ENCODE measurements around the gene SPSB4. TPM values are rescaled to one million over a fixed set of nuclear protein-coding genes. Genes with fewer than 3 reads are reported as not detected.

The SPSB4 gene
- total RNA-seq, 1 donor from 2014 or later = 2.2 TPM

GRCh38 chr3:141127344-141128125 lies 76.4 kb downstream of the SPSB4 start:
- no peak overlapping the region for H2AFZ ChIP-seq (ENCODE audit: low read depth, low read length)
- H3K27me3 ChIP-seq (ENCODE audit: insufficient read depth, low read length) = peaks cover 3% of the 10 kb centered on the region
- peaks cover 26% of the 10 kb centered on the region for H3K27me3 Mint-ChIP-seq (ENCODE audit: low read depth, unreplicated experiment)
- H3K4me2 ChIP-seq (ENCODE audit: low read length) = no peak overlapping the region
- H3K4me1 ChIP-seq (ENCODE audit: insufficient read depth, low read length) = no peaks in the 10 kb centered on the region
- H3K4me3 Mint-ChIP-seq (ENCODE audit: unreplicated experiment) = no peak overlapping the region
- peaks cover 4% of the 10 kb centered on the region for H3K36me3 Mint-ChIP-seq (ENCODE audit: low read depth, unreplicated experiment)
- H4K20me1 ChIP-seq (ENCODE audit: insufficient read depth, low read length) = no peaks in the 10 kb centered on the region
- H3K4me3 ChIP-seq (ENCODE audit: insufficient read depth, low read depth, low read length) = no peak overlapping the region
- FAIRE-seq (no peak), DNase-seq (ENCODE audit: low read depth) (no peak)
- TF ChIP-seq EZH2 (IDR thresholded peaks at IDR 0.05; ENCODE audit: insufficient read depth, low read length) (no peak), CTCF (IDR thresholded peaks at IDR 0.05; ENCODE audit: insufficient read depth, low read depth, low read length) (no peak)
- H3K27ac Mint-ChIP-seq (ENCODE audit: unreplicated experiment) = no peak overlapping the region
- peaks cover 3% of the 10 kb centered on the region for H3K4me1 Mint-ChIP-seq (ENCODE audit: low read depth, unreplicated experiment)
- no peaks in the 10 kb centered on the region for H3K36me3 ChIP-seq (ENCODE audit: insufficient read depth, low read length)
- no peaks in the 10 kb centered on the region for H3K79me2 ChIP-seq (ENCODE audit: insufficient read depth, low read length)
- H3K9me3 ChIP-seq (ENCODE audit: insufficient read depth, low read depth, low read length) = no peaks in the 10 kb centered on the region
- peaks cover 6% of the 10 kb centered on the region for H3K9me3 Mint-ChIP-seq (ENCODE audit: unreplicated experiment)
- no peak overlapping the region for H3K27ac ChIP-seq (ENCODE audit: low read depth, low read length)
- H3K9ac ChIP-seq (ENCODE audit: low read length) = no peak overlapping the region

GRCh38 chr3:141128126-141128777 lies 77.1 kb downstream of the SPSB4 start:
- peaks cover 6% of the 10 kb centered on the region for H3K9me3 Mint-ChIP-seq (ENCODE audit: unreplicated experiment)
- FAIRE-seq = no peak
- no peak overlapping the region for H3K27ac Mint-ChIP-seq (ENCODE audit: unreplicated experiment)
- no peak for DNase-seq (ENCODE audit: low read depth)
- H3K4me3 Mint-ChIP-seq (ENCODE audit: unreplicated experiment) = no peak overlapping the region
- H3K27me3 Mint-ChIP-seq (ENCODE audit: low read depth, unreplicated experiment) = peaks cover 21% of the 10 kb centered on the region
- Histone ChIP-seq H3K4me2 (ENCODE audit: low read length) (no peak overlapping the region), H2AFZ (ENCODE audit: low read depth, low read length) (no peak overlapping the region), H3K4me3 (ENCODE audit: insufficient read depth, low read depth, low read length) (no peak overlapping the region), H3K4me1 (ENCODE audit: insufficient read depth, low read length) (no peaks in the 10 kb centered on the region), H4K20me1 (ENCODE audit: insufficient read depth, low read length) (no peaks in the 10 kb centered on the region), H3K27me3 (ENCODE audit: insufficient read depth, low read length) (peaks cover 3% of the 10 kb centered on the region), H3K79me2 (ENCODE audit: insufficient read depth, low read length) (no peaks in the 10 kb centered on the region), H3K9me3 (ENCODE audit: insufficient read depth, low read depth, low read length) (no peaks in the 10 kb centered on the region), H3K9ac (ENCODE audit: low read length) (no peak overlapping the region), H3K36me3 (ENCODE audit: insufficient read depth, low read length) (no peaks in the 10 kb centered on the region), H3K27ac (ENCODE audit: low read depth, low read length) (no peak overlapping the region)
- TF ChIP-seq EZH2 (IDR thresholded peaks at IDR 0.05; ENCODE audit: insufficient read depth, low read length) (no peak), CTCF (IDR thresholded peaks at IDR 0.05; ENCODE audit: insufficient read depth, low read depth, low read length) (no peak)
- H3K36me3 Mint-ChIP-seq (ENCODE audit: low read depth, unreplicated experiment) = peaks cover 4% of the 10 kb centered on the region
- H3K4me1 Mint-ChIP-seq (ENCODE audit: low read depth, unreplicated experiment) = no peaks in the 10 kb centered on the region

GRCh38 chr3:141129049-141129448 lies 77.9 kb downstream of the SPSB4 start:
- Mint-ChIP-seq H3K4me3 (ENCODE audit: unreplicated experiment) (no peak overlapping the region), H3K4me1 (ENCODE audit: low read depth, unreplicated experiment) (no peaks in the 10 kb centered on the region), H3K27me3 (ENCODE audit: low read depth, unreplicated experiment) (peaks cover 16% of the 10 kb centered on the region), H3K27ac (ENCODE audit: unreplicated experiment) (no peak overlapping the region), H3K9me3 (ENCODE audit: unreplicated experiment) (peaks cover 6% of the 10 kb centered on the region), H3K36me3 (ENCODE audit: low read depth, unreplicated experiment) (peaks cover 4% of the 10 kb centered on the region)
- no peak for FAIRE-seq
- Histone ChIP-seq H2AFZ (ENCODE audit: low read depth, low read length) (no peak overlapping the region), H3K4me3 (ENCODE audit: insufficient read depth, low read depth, low read length) (no peak overlapping the region), H4K20me1 (ENCODE audit: insufficient read depth, low read length) (no peaks in the 10 kb centered on the region), H3K9ac (ENCODE audit: low read length) (no peak overlapping the region), H3K79me2 (ENCODE audit: insufficient read depth, low read length) (no peaks in the 10 kb centered on the region), H3K27ac (ENCODE audit: low read depth, low read length) (no peak overlapping the region), H3K4me1 (ENCODE audit: insufficient read depth, low read length) (no peaks in the 10 kb centered on the region), H3K36me3 (ENCODE audit: insufficient read depth, low read length) (no peaks in the 10 kb centered on the region), H3K9me3 (ENCODE audit: insufficient read depth, low read depth, low read length) (no peaks in the 10 kb centered on the region), H3K4me2 (ENCODE audit: low read length) (no peak overlapping the region), H3K27me3 (ENCODE audit: insufficient read depth, low read length) (peaks cover 3% of the 10 kb centered on the region)
- no peak for TF ChIP-seq CTCF (IDR thresholded peaks at IDR 0.05; ENCODE audit: insufficient read depth, low read depth, low read length)
- no peak for TF ChIP-seq EZH2 (IDR thresholded peaks at IDR 0.05; ENCODE audit: insufficient read depth, low read length)
- no peak for DNase-seq (ENCODE audit: low read depth)
